H9 (cell line): Measurements from ENCODE around the gene SNHG17. TPM values are rescaled to one million over a fixed set of nuclear protein-coding genes. Genes with fewer than 3 reads are reported as not detected.

Experiments used
- DNase-seq: peaks from one replicate; pipeline ENCODE4 v3.0.0-alpha.2; 2017
- H2AFZ ChIP-seq: one replicate; pipeline ENCODE4 v1.6.1; 2013; ENCODE audit warnings: mild to moderate bottlenecking, low read length, control low read depth, moderate library complexity
- H2AK5ac ChIP-seq: 2 replicates; pipeline ENCODE4 v1.6.1; 2013; ENCODE audit warnings: low read length, control low read depth, mixed read lengths; ENCODE audit not compliant: insufficient read length
- H2BK120ac ChIP-seq: one replicate; pipeline ENCODE4 v1.6.1; 2013; ENCODE audit warnings: low read depth, mild to moderate bottlenecking, low read length, control low read depth, inconsistent platforms; ENCODE audit not compliant: poor library complexity, severe bottlenecking
- H2BK12ac ChIP-seq: 2 replicates; pipeline ENCODE4 v1.6.1; 2013; ENCODE audit warnings: low read length, control low read depth, mixed read lengths, low read depth; ENCODE audit not compliant: insufficient read length
- H2BK15ac ChIP-seq: 2 replicates; pipeline ENCODE4 v1.6.1; 2013; ENCODE audit warnings: low read depth, low read length, control low read depth
- H2BK20ac ChIP-seq: one replicate; pipeline ENCODE4 v1.6.1; 2013; ENCODE audit warnings: low read depth, mild to moderate bottlenecking, low read length, control low read depth, inconsistent platforms; ENCODE audit not compliant: poor library complexity, severe bottlenecking
- H2BK5ac ChIP-seq: 2 replicates; pipeline ENCODE4 v1.6.1; 2013; ENCODE audit warnings: low read length, control low read depth, mixed read lengths; ENCODE audit not compliant: insufficient read length
- H3K14ac ChIP-seq: 2 replicates; pipeline ENCODE4 v1.6.1; 2013; ENCODE audit warnings: low read length, control low read depth; ENCODE audit not compliant: insufficient read depth
- H3K18ac ChIP-seq: 2 replicates; pipeline ENCODE4 v1.6.1; 2013; ENCODE audit warnings: low read depth, mild to moderate bottlenecking, mixed read lengths, low read length, control low read depth; ENCODE audit not compliant: insufficient read length
- H3K23ac ChIP-seq: 2 replicates; pipeline ENCODE4 v1.6.1; 2013; ENCODE audit warnings: low read length, control low read depth, mixed read lengths, low read depth; ENCODE audit not compliant: insufficient read length
- H3K23me2 ChIP-seq: 2 replicates; pipeline ENCODE4 v1.6.1; 2013; ENCODE audit warnings: low read depth, mild to moderate bottlenecking, mixed read lengths, low read length, control low read depth; ENCODE audit not compliant: insufficient read length, poor library complexity, severe bottlenecking
- H3K27ac ChIP-seq: 2 replicates; pipeline ENCODE4 v1.5.1; 2013; ENCODE audit warnings: low read length, control low read depth, mixed read lengths, low read depth; ENCODE audit not compliant: insufficient read length
- H3K27me3 ChIP-seq: 2 replicates; pipeline ENCODE4 v1.6.1; 2013; ENCODE audit warnings: low read length, control low read depth, inconsistent platforms; ENCODE audit not compliant: insufficient read depth
- H3K4ac ChIP-seq: 2 replicates; pipeline ENCODE4 v1.6.1; 2013; ENCODE audit warnings: low read depth, mild to moderate bottlenecking, control low read depth, inconsistent platforms, low read length, moderate library complexity
- H3K4me1 ChIP-seq: 2 replicates; pipeline ENCODE4 v1.6.1; 2013; ENCODE audit warnings: low read length, control low read depth, inconsistent platforms; ENCODE audit not compliant: insufficient read depth
- H3K4me2 ChIP-seq: 2 replicates; pipeline ENCODE4 v1.6.1; 2013; ENCODE audit warnings: low read length, control low read depth, mixed read lengths; ENCODE audit not compliant: insufficient read length, insufficient read depth
- H3K56ac ChIP-seq: 2 replicates; pipeline ENCODE4 v1.6.1; 2013; ENCODE audit warnings: low read depth, mild to moderate bottlenecking, mixed read lengths, low read length, control low read depth; ENCODE audit not compliant: insufficient read length
- H3K79me1 ChIP-seq: 2 replicates; pipeline ENCODE4 v1.6.1; 2013; ENCODE audit warnings: low read depth, mild to moderate bottlenecking, moderate library complexity, low read length, control low read depth, inconsistent platforms; ENCODE audit not compliant: insufficient read depth, poor library complexity, severe bottlenecking
- H3K79me2 ChIP-seq: 2 replicates; pipeline ENCODE4 v1.6.1; 2013; ENCODE audit warnings: low read length, control low read depth, inconsistent platforms; ENCODE audit not compliant: insufficient read depth
- H3K9ac ChIP-seq: 2 replicates; pipeline ENCODE4 v1.6.1; 2013; ENCODE audit warnings: low read length, control low read depth, mixed read lengths; ENCODE audit not compliant: insufficient read length; ENCODE audit errors: extremely low read depth
- H3K9me3 ChIP-seq: one replicate; pipeline ENCODE4 v1.6.1; 2013; ENCODE audit warnings: low read depth, low read length, inconsistent platforms; ENCODE audit not compliant: control insufficient read depth
- H3T11ph ChIP-seq: one replicate; pipeline ENCODE4 v1.6.1; 2013; ENCODE audit warnings: mild to moderate bottlenecking, low read length, control low read depth, inconsistent platforms
- H4K20me1 ChIP-seq: one replicate; pipeline ENCODE4 v1.6.1; 2013; ENCODE audit not compliant: control insufficient read depth, insufficient read length, insufficient read depth
- H4K5ac ChIP-seq: 2 replicates; pipeline ENCODE4 v1.6.1; 2013; ENCODE audit warnings: low read depth, mild to moderate bottlenecking, mixed read lengths, low read length, control low read depth; ENCODE audit not compliant: insufficient read length
- H4K8ac ChIP-seq: replicated peaks from 2 replicates; pipeline ENCODE4 v1.6.1; 2013; ENCODE audit warnings: low read length, control low read depth, mixed read lengths, low read depth; ENCODE audit not compliant: insufficient read length
- H4K91ac ChIP-seq: 2 replicates; pipeline ENCODE4 v1.6.1; 2013; ENCODE audit warnings: low read depth, mild to moderate bottlenecking, moderate library complexity, mixed read lengths, low read length, control low read depth; ENCODE audit not compliant: insufficient read length
- H3K27ac Mint-ChIP-seq, 3 experiments: 2 replicates in 2 of 3; 3 replicates in 1 of 3; pipeline ENCODE4 v1.8.0; 2020 to 2021; ENCODE audit warnings: mixed read lengths in 3 of 3, mild to moderate bottlenecking in 1 of 3, moderate library complexity in 1 of 3
- H3K27me3 Mint-ChIP-seq: 2 replicates; pipeline ENCODE4 v1.8.0; 2021; ENCODE audit warnings: low read depth, mild to moderate bottlenecking, moderate library complexity, mixed read lengths
- H3K36me3 Mint-ChIP-seq, 3 experiments: 2 replicates in 2 of 3; 3 replicates in 1 of 3; pipeline ENCODE4 v1.8.0; 2020 to 2021; ENCODE audit warnings: low read depth in 3 of 3, mixed read lengths in 3 of 3; ENCODE audit not compliant: insufficient read depth in 1 of 3
- H3K4me1 Mint-ChIP-seq, 2 experiments: 2 replicates each; pipeline ENCODE4 v1.8.0; 2020; ENCODE audit warnings: mixed read lengths in 2 of 2
- H3K4me3 Mint-ChIP-seq, 2 experiments: 2 replicates in 1 of 2; 3 replicates in 1 of 2; pipeline ENCODE4 v1.8.0; 2020 to 2021; ENCODE audit warnings: mild to moderate bottlenecking in 2 of 2, mixed read lengths in 2 of 2, moderate library complexity in 1 of 2
- H3K9me3 Mint-ChIP-seq, 2 experiments: 2 replicates in 1 of 2; 3 replicates in 1 of 2; pipeline ENCODE4 v1.8.0; 2020; ENCODE audit warnings: mild to moderate bottlenecking in 2 of 2, mixed read lengths in 2 of 2, moderate library complexity in 1 of 2
- WGBS: extraction: QIAGEN DNeasy Blood & Tissue Kit; methylation state at CpG from one replicate; pipeline ENCODE4 v1.1.7; 2013; ENCODE audit warnings: missing lambda C conversion rate, low lambda C conversion rate, mixed read lengths; ENCODE audit not compliant: insufficient read length; ENCODE audit errors: extremely low coverage; 5-methylcytosine and 5-hydroxymethylcytosine counted together
- total RNA-seq: library from RNA; stranded (reverse); gene quantifications from 2 replicates; pipeline ENCODE4 v1.2.1, GENCODE V29; 2021
- TF ChIP-seq, protein P1 (sequence below): fragments of 200-600 bp; sonication (generic); conservative IDR thresholded peaks from 3 replicates; pipeline ENCODE4 v1.8.0; 2021; ENCODE audit warnings: antibody characterized with exemption, mild to moderate bottlenecking

Gene SNHG17
- total RNA-seq, 1 experiment from 2014 or later: 70.1 TPM

DNA sequence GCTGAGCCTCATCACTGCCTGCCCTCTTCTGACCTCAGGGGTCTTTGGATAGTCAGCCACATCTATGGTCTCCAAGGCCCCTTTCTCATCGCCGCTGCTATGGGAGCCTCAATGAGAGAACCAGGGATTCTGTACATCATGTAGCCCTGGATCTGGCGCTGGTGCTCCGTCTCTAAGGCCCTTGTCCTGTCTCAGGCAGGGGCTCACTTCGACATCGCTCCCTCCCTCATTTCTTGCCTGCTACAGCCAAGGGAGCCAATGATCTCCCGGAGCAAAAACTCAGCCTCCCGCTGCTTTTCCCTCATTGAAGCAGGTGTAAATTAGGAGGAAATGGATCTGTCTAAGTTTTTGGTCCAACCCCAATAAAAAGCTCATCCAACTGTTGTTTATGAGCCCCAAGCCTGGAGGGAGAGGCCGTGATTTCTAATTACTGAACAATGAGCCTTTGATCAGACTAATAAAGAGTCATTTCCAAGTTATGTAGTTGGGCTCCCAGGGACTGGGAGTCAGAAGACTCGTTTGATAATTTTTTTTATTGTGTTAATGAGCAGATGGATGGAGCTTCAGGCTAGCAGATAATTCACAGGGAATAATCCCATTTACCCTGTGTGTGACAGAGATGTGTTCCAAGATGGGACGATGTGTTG lies 58.0 kb downstream of the SNHG17 start:
- H3K23me2 ChIP-seq: no peaks in the 10 kb centered on the region
- no peak overlapping the region for H2BK15ac ChIP-seq
- H3K4me1 Mint-ChIP-seq: peaks cover 5 to 8% of the 10 kb centered on the region in 2 experiments
- no peak overlapping the region for H3K56ac ChIP-seq
- no peak overlapping the region for H3K4me3 Mint-ChIP-seq
- no peak overlapping the region for H3T11ph ChIP-seq
- H2BK20ac ChIP-seq: no peak overlapping the region
- H3K9me3 ChIP-seq: no peaks in the 10 kb centered on the region
- H3K4me2 ChIP-seq: no peak overlapping the region
- H3K27ac Mint-ChIP-seq: peak overlapping the region in 1 of 3 experiments; percentile 80; a peak in 1 of 7 replicates
- no peak overlapping the region for H2BK12ac ChIP-seq
- no peak overlapping the region for H4K5ac ChIP-seq
- H4K91ac ChIP-seq: no peak overlapping the region
- H4K8ac ChIP-seq: no peak overlapping the region
- DNase-seq: no peak
- no peak overlapping the region for H3K9ac ChIP-seq
- H3K27me3 Mint-ChIP-seq: peaks cover 3% of the 10 kb centered on the region
- H4K20me1 ChIP-seq: no peaks in the 10 kb centered on the region
- no peak overlapping the region for H3K27ac ChIP-seq
- no peak overlapping the region for H3K14ac ChIP-seq
- H3K18ac ChIP-seq: no peak overlapping the region
- 0 out of 2 replicates have a peak, but pooled peaks cover 2% of the 10 kb centered on the region for H3K79me2 ChIP-seq
- H3K23ac ChIP-seq: no peak overlapping the region
- H3K4ac ChIP-seq: no peak overlapping the region
- H3K9me3 Mint-ChIP-seq: peaks cover 2 to 3% of the 10 kb centered on the region in 2 experiments; a peak in 3 of 5 replicates
- peaks cover 0 to 4% (median 0%) of the 10 kb centered on the region in 3 experiments; a peak in 2 of 7 replicates for H3K36me3 Mint-ChIP-seq
- no peak overlapping the region for H2BK5ac ChIP-seq
- no peaks in the 10 kb centered on the region for H3K79me1 ChIP-seq
- TF ChIP-seq, protein P1, sequence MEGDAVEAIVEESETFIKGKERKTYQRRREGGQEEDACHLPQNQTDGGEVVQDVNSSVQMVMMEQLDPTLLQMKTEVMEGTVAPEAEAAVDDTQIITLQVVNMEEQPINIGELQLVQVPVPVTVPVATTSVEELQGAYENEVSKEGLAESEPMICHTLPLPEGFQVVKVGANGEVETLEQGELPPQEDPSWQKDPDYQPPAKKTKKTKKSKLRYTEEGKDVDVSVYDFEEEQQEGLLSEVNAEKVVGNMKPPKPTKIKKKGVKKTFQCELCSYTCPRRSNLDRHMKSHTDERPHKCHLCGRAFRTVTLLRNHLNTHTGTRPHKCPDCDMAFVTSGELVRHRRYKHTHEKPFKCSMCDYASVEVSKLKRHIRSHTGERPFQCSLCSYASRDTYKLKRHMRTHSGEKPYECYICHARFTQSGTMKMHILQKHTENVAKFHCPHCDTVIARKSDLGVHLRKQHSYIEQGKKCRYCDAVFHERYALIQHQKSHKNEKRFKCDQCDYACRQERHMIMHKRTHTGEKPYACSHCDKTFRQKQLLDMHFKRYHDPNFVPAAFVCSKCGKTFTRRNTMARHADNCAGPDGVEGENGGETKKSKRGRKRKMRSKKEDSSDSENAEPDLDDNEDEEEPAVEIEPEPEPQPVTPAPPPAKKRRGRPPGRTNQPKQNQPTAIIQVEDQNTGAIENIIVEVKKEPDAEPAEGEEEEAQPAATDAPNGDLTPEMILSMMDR: no peak
- no peak overlapping the region for H2BK120ac ChIP-seq
- WGBS: no CpG with 5 or more reads among the region's 11 CpGs
- H3K4me1 ChIP-seq: no peaks in the 10 kb centered on the region
- H2AK5ac ChIP-seq: no peak overlapping the region
- no peak overlapping the region for H2AFZ ChIP-seq
- H3K27me3 ChIP-seq: no peaks in the 10 kb centered on the region
